GM12878 (cell line): ENCODE results near the gene OR56A1.

ENCODE experiments used
- ATF7 ChIP-seq: fragments of 450-650 bp; IDR thresholded peaks from 2 replicates; pipeline ENCODE4 v1.6.1; 2016; ENCODE audit warnings: low read depth, mild to moderate bottlenecking
- CTCF ChIP-seq, 3 experiments: IDR thresholded peaks in 2 of 3; conservative IDR thresholded peaks in 1 of 3; 2 replicates each; pipeline ENCODE4 v1.5.1; 2011; ENCODE audit warnings: low read depth in 3 of 3, low read length in 3 of 3, mild to moderate bottlenecking in 3 of 3, control low read depth in 2 of 3, moderate library complexity in 2 of 3, inconsistent platforms in 1 of 3, mixed read lengths in 1 of 3; ENCODE audit not compliant: control insufficient read depth in 2 of 3, insufficient read depth in 1 of 3; ENCODE audit errors: extremely low read depth in 1 of 3
- EP300 ChIP-seq, 2 experiments: fragments of 150-350 bp in 1 of 2; IDR thresholded peaks; 2 replicates each; pipeline ENCODE4 v1.6.1; 2011 to 2012; ENCODE audit warnings: low read depth in 2 of 2, low read length in 2 of 2, borderline replicate concordance in 1 of 2, improper control_type of control experiment in 1 of 2, inconsistent platforms in 1 of 2; ENCODE audit not compliant: control insufficient read depth in 1 of 2
- FOS ChIP-seq: IDR thresholded peaks from 3 replicates; pipeline ENCODE4 v1.6.1; 2011; ENCODE audit warnings: borderline replicate concordance; ENCODE audit not compliant: insufficient read length; ENCODE audit errors: extremely low read depth
- MTA2 ChIP-seq: fragments of 450-650 bp; IDR thresholded peaks from 2 replicates; pipeline ENCODE4 v1.6.1; 2016; ENCODE audit warnings: low read depth, mild to moderate bottlenecking, moderate library complexity
- NFIC ChIP-seq: IDR thresholded peaks from 2 replicates; pipeline ENCODE4 v1.6.1; 2012; ENCODE audit warnings: low read depth, mild to moderate bottlenecking, inconsistent platforms, low read length, moderate library complexity
- POLR2A ChIP-seq: IDR thresholded peaks from 2 replicates; pipeline ENCODE4 v1.6.1; 2011; ENCODE audit warnings: low read depth, mild to moderate bottlenecking, low read length
- RAD21 ChIP-seq: IDR thresholded peaks from 2 replicates; pipeline ENCODE4 v1.6.1; 2011; ENCODE audit warnings: mild to moderate bottlenecking, low read depth, low read length, moderate library complexity; ENCODE audit not compliant: insufficient read depth
- RBBP5 ChIP-seq: fragments of 200-600 bp; sonication (generic); conservative IDR thresholded peaks from 2 replicates; pipeline ENCODE4 v1.6.1; 2016
- SMC3 ChIP-seq: IDR thresholded peaks from 2 replicates; pipeline ENCODE4 v1.6.1; 2011; ENCODE audit warnings: low read length, improper control_type of control experiment, borderline replicate concordance
- STAT1 ChIP-seq: fragments of 450-650 bp; conservative IDR thresholded peaks from 2 replicates; pipeline ENCODE4 v1.6.1; 2014; ENCODE audit warnings: antibody characterized with exemption, mild to moderate bottlenecking
- ZZZ3 ChIP-seq: IDR thresholded peaks from 2 replicates; pipeline ENCODE4 v1.6.1; 2011; ENCODE audit warnings: low read depth; ENCODE audit not compliant: control insufficient read depth, insufficient read length
- TF ChIP-seq, protein P1 (sequence below): IDR thresholded peaks from 2 replicates; pipeline ENCODE4 v1.6.1; 2011; ENCODE audit warnings: low read depth, mild to moderate bottlenecking, low read length, moderate library complexity, borderline replicate concordance; ENCODE audit errors: extremely low read depth

- no peak for TF ChIP-seq POLR2A
- no peak for TF ChIP-seq CTCF (IDR thresholded peaks at IDR 0.05 in 2 of 3, conservative IDR thresholded peaks at IDR 0.05 in 1 of 3; ENCODE audit: control insufficient read depth in 2 of 3, extremely low read depth in 1 of 3, insufficient read depth in 1 of 3, low read depth in 3 of 3, low read length in 3 of 3)
- TF ChIP-seq, protein P1, sequence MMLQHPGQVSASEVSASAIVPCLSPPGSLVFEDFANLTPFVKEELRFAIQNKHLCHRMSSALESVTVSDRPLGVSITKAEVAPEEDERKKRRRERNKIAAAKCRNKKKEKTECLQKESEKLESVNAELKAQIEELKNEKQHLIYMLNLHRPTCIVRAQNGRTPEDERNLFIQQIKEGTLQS, result no peak
- no peak for TF ChIP-seq RBBP5
- TF ChIP-seq RAD21, result no peak
- TF ChIP-seq ATF7, result no peak
- TF ChIP-seq ZZZ3, result no peak
- TF ChIP-seq EP300 (IDR thresholded peaks at IDR 0.05; ENCODE audit: borderline replicate concordance in 1 of 2, control insufficient read depth in 1 of 2, low read depth in 2 of 2, low read length in 2 of 2), result no peak
- TF ChIP-seq STAT1, result no peak
- TF ChIP-seq SMC3, result no peak
- no peak for TF ChIP-seq NFIC
- no peak for TF ChIP-seq MTA2
- TF ChIP-seq FOS, result no peak
These were observed 18.4 kb downstream of the OR56A1 start for GRCh38 chr11:6012035-6012668.
